ENCODE results near the gene DNM3.

The DNM3 gene

GRCh38 chr1:172108161-172108893 lies 267.0 kb downstream of the DNM3 start:
- Mint-ChIP-seq H3K9me3 (no peaks in the 10 kb centered on the region), H3K36me3 (ENCODE audit: low read depth) (no peaks in the 10 kb centered on the region), H3K27ac (no peak overlapping the region), H3K4me1 (ENCODE audit: low read depth) (no peaks in the 10 kb centered on the region), H3K27me3 (peaks cover 4% of the 10 kb centered on the region), H3K4me3 (no peak overlapping the region)
- DNase-seq: no peak

- Mint-ChIP-seq H3K36me3 (ENCODE audit: low read depth) (no peaks in the 10 kb centered on the region), H3K9me3 (no peaks in the 10 kb centered on the region), H3K27ac (no peak overlapping the region), H3K4me1 (ENCODE audit: low read depth) (no peaks in the 10 kb centered on the region), H3K27me3 (peaks cover 4% of the 10 kb centered on the region), H3K4me3 (no peak overlapping the region)
- DNase-seq: no peak
These were observed 268.1 kb downstream of the DNM3 start for GRCh38 chr1:172109359-172109758.

- DNase-seq: no peak
- Mint-ChIP-seq H3K36me3 (ENCODE audit: low read depth) (no peaks in the 10 kb centered on the region), H3K4me1 (ENCODE audit: low read depth) (peaks cover 6% of the 10 kb centered on the region), H3K27ac (no peak overlapping the region), H3K4me3 (no peak overlapping the region), H3K27me3 (peaks cover 4% of the 10 kb centered on the region), H3K9me3 (no peaks in the 10 kb centered on the region)
These were observed 271.3 kb downstream of the DNM3 start for GRCh38 chr1:172112576-172112975.

- Mint-ChIP-seq H3K27ac (peak overlapping the region; percentile 35), H3K27me3 (no peaks in the 10 kb centered on the region), H3K9me3 (no peaks in the 10 kb centered on the region), H3K4me3 (no peak overlapping the region), H3K36me3 (ENCODE audit: low read depth) (no peaks in the 10 kb centered on the region), H3K4me1 (ENCODE audit: low read depth) (peaks cover 25% of the 10 kb centered on the region)
- no peak for DNase-seq
These were observed 276.5 kb downstream of the DNM3 start for GRCh38 chr1:172117800-172118199.

GRCh38 chr1:172118618-172119017 lies 277.3 kb downstream of the DNM3 start:
- DNase-seq: no peak

GRCh38 chr1:172119184-172119583 lies 277.9 kb downstream of the DNM3 start:
- Mint-ChIP-seq H3K27ac (no peak overlapping the region), H3K4me3 (no peak overlapping the region), H3K9me3 (no peaks in the 10 kb centered on the region), H3K27me3 (no peaks in the 10 kb centered on the region), H3K36me3 (ENCODE audit: low read depth) (no peaks in the 10 kb centered on the region), H3K4me1 (ENCODE audit: low read depth) (peaks cover 25% of the 10 kb centered on the region)
- no peak for DNase-seq

More at GRCh38 chr1:172118618-172119017, 277.3 kb downstream of the DNM3 start:
- Mint-ChIP-seq H3K4me3 (no peak overlapping the region), H3K36me3 (ENCODE audit: low read depth) (no peaks in the 10 kb centered on the region), H3K4me1 (ENCODE audit: low read depth) (peaks cover 25% of the 10 kb centered on the region), H3K9me3 (no peaks in the 10 kb centered on the region), H3K27me3 (no peaks in the 10 kb centered on the region), H3K27ac (no peak overlapping the region)

- Mint-ChIP-seq H3K4me1 (ENCODE audit: low read depth) (peaks cover 25% of the 10 kb centered on the region), H3K36me3 (ENCODE audit: low read depth) (no peaks in the 10 kb centered on the region), H3K27ac (no peak overlapping the region), H3K27me3 (no peaks in the 10 kb centered on the region), H3K9me3 (no peaks in the 10 kb centered on the region), H3K4me3 (no peak overlapping the region)
- DNase-seq: no peak
These were observed 279.1 kb downstream of the DNM3 start for GRCh38 chr1:172120381-172120780.

GRCh38 chr1:172121081-172121717 lies 279.9 kb downstream of the DNM3 start:
- Mint-ChIP-seq H3K36me3 (ENCODE audit: low read depth) (no peaks in the 10 kb centered on the region), H3K27ac (no peak overlapping the region), H3K4me3 (no peak overlapping the region), H3K4me1 (ENCODE audit: low read depth) (peaks cover 25% of the 10 kb centered on the region), H3K9me3 (no peaks in the 10 kb centered on the region), H3K27me3 (no peaks in the 10 kb centered on the region)
- no peak for DNase-seq

- Mint-ChIP-seq H3K4me1 (ENCODE audit: low read depth) (peaks cover 21% of the 10 kb centered on the region), H3K9me3 (no peaks in the 10 kb centered on the region), H3K27me3 (no peaks in the 10 kb centered on the region), H3K4me3 (no peak overlapping the region), H3K27ac (no peak overlapping the region), H3K36me3 (ENCODE audit: low read depth) (no peaks in the 10 kb centered on the region)
- no peak for DNase-seq
These were observed 281.1 kb downstream of the DNM3 start for GRCh38 chr1:172122381-172122780.

GRCh38 chr1:172125250-172125649 lies 284.0 kb downstream of the DNM3 start:
- no peaks in the 10 kb centered on the region for H3K36me3 Mint-ChIP-seq (ENCODE audit: low read depth)
- no peak overlapping the region for H3K4me3 Mint-ChIP-seq
- no peaks in the 10 kb centered on the region for H3K9me3 Mint-ChIP-seq
- no peak overlapping the region for H3K27ac Mint-ChIP-seq
- H3K27me3 Mint-ChIP-seq: no peaks in the 10 kb centered on the region
- no peak for DNase-seq
- H3K4me1 Mint-ChIP-seq (ENCODE audit: low read depth): no peaks in the 10 kb centered on the region

GRCh38 chr1:172125812-172126430 lies 284.6 kb downstream of the DNM3 start:
- Mint-ChIP-seq H3K36me3 (ENCODE audit: low read depth) (no peaks in the 10 kb centered on the region), H3K4me1 (ENCODE audit: low read depth) (no peaks in the 10 kb centered on the region), H3K9me3 (no peaks in the 10 kb centered on the region), H3K27ac (no peak overlapping the region), H3K27me3 (no peaks in the 10 kb centered on the region), H3K4me3 (no peak overlapping the region)
- no peak for DNase-seq

GRCh38 chr1:172132836-172133235 lies 291.5 kb downstream of the DNM3 start:
- no peak for DNase-seq
- peaks cover 20% of the 10 kb centered on the region for H3K4me1 Mint-ChIP-seq (ENCODE audit: low read depth)

GRCh38 chr1:172134087-172134731 lies 292.9 kb downstream of the DNM3 start:
- no peaks in the 10 kb centered on the region for H3K27me3 Mint-ChIP-seq
- no peak overlapping the region for H3K4me3 Mint-ChIP-seq
- peak overlapping the region; percentile 42 for H3K27ac Mint-ChIP-seq
- peaks cover 20% of the 10 kb centered on the region for H3K4me1 Mint-ChIP-seq (ENCODE audit: low read depth)
- H3K36me3 Mint-ChIP-seq (ENCODE audit: low read depth): no peaks in the 10 kb centered on the region
- no peak for DNase-seq
- no peaks in the 10 kb centered on the region for H3K9me3 Mint-ChIP-seq

More at GRCh38 chr1:172132836-172133235, 291.5 kb downstream of the DNM3 start:
- no peak overlapping the region for H3K4me3 Mint-ChIP-seq
- H3K9me3 Mint-ChIP-seq: no peaks in the 10 kb centered on the region
- H3K27ac Mint-ChIP-seq: no peak overlapping the region
- H3K27me3 Mint-ChIP-seq: no peaks in the 10 kb centered on the region
- no peaks in the 10 kb centered on the region for H3K36me3 Mint-ChIP-seq (ENCODE audit: low read depth)

- no peaks in the 10 kb centered on the region for H3K36me3 Mint-ChIP-seq (ENCODE audit: low read depth)
- no peak overlapping the region for H3K27ac Mint-ChIP-seq
- no peak overlapping the region for H3K4me3 Mint-ChIP-seq
- H3K4me1 Mint-ChIP-seq (ENCODE audit: low read depth): peaks cover 20% of the 10 kb centered on the region
- no peaks in the 10 kb centered on the region for H3K9me3 Mint-ChIP-seq
- H3K27me3 Mint-ChIP-seq: no peaks in the 10 kb centered on the region
- no peak for DNase-seq
These were observed 293.9 kb downstream of the DNM3 start for GRCh38 chr1:172135076-172135672.
